Breast epithelium (tissue), 3 donors: ENCODE measurements around the gene DMD.

Source experiments
- POLR2AphosphoS5 ChIP-seq, 3 donors: sonication (generic); formaldehyde crosslinking; IDR thresholded peaks; one replicate each; pipeline ENCODE4 v1.6.1; 2017; ENCODE audit warnings: antibody characterized with exemption in 3 of 3
- TF ChIP-seq, protein P1 (sequence below), 3 donors: fragments of 450-650 bp; IDR thresholded peaks; one replicate each; pipeline ENCODE4 v1.5.1; 2016 to 2017; ENCODE audit warnings: antibody characterized with exemption in 3 of 3, mild to moderate bottlenecking in 3 of 3, moderate library complexity in 3 of 3

DNA sequence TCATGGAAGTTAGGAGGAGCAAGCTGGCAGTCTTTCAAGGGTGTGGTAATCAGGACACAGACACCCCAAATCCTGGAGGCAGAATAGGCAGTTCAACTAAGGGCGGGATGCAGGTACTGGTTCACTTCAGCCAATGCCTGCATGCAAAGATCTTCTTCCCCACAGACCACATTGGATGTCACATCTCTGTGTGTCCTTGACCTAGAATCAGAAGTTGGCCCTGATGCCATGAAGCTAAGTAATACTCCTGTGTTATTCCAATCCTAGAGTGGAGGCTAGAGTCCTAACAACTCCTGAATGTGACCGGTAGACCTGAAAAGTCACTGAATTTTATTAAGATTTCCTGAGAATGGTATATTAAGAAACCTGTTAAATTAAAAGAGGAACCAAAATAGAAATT lies 165.5 kb downstream of the DMD start:
- TF ChIP-seq, protein P1, sequence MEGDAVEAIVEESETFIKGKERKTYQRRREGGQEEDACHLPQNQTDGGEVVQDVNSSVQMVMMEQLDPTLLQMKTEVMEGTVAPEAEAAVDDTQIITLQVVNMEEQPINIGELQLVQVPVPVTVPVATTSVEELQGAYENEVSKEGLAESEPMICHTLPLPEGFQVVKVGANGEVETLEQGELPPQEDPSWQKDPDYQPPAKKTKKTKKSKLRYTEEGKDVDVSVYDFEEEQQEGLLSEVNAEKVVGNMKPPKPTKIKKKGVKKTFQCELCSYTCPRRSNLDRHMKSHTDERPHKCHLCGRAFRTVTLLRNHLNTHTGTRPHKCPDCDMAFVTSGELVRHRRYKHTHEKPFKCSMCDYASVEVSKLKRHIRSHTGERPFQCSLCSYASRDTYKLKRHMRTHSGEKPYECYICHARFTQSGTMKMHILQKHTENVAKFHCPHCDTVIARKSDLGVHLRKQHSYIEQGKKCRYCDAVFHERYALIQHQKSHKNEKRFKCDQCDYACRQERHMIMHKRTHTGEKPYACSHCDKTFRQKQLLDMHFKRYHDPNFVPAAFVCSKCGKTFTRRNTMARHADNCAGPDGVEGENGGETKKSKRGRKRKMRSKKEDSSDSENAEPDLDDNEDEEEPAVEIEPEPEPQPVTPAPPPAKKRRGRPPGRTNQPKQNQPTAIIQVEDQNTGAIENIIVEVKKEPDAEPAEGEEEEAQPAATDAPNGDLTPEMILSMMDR (IDR thresholded peaks at IDR 0.05), result no peak
- TF ChIP-seq POLR2AphosphoS5 (IDR thresholded peaks at IDR 0.05), result no peak
